Spinal cord (tissue), 10 donors: ENCODE results near the gene OR10K2. TPM values are rescaled to one million over a fixed set of nuclear protein-coding genes. Genes with fewer than 3 reads are reported as not detected.
"Not testable (repeated sequence)": the region's sequence is repeated elsewhere in the genome, so short reads cannot be mapped to it uniquely, and the experiment has no call there.

Experiments used
- DNase-seq, 6 donors: peaks; one replicate each; pipeline versions ENCODE4 v3.0.0 to v3.0.0-alpha.2; 2013 to 2015; ENCODE audit warnings: low spot score in 6 of 6, low read depth in 4 of 6
- H3K27ac ChIP-seq: one replicate; pipeline ENCODE4 v1.5.1; 2013; ENCODE audit warnings: low read depth, low read length, control low read depth
- H3K27me3 ChIP-seq: one replicate; pipeline ENCODE4 v1.6.1; 2013; ENCODE audit warnings: low read length; ENCODE audit not compliant: control insufficient read depth, insufficient read depth
- H3K36me3 ChIP-seq: one replicate; pipeline ENCODE4 v1.6.1; 2013; ENCODE audit warnings: low read length; ENCODE audit not compliant: control insufficient read depth, insufficient read depth
- H3K4me1 ChIP-seq: one replicate; pipeline ENCODE4 v1.6.1; 2013; ENCODE audit warnings: low read length; ENCODE audit not compliant: control insufficient read depth, insufficient read depth
- H3K4me3 ChIP-seq: one replicate; pipeline ENCODE4 v1.5.1; 2013; ENCODE audit warnings: low read depth, low read length, control low read depth
- H3K9me3 ChIP-seq: one replicate; pipeline ENCODE4 v1.6.1; 2013; ENCODE audit warnings: low read length; ENCODE audit not compliant: control insufficient read depth, insufficient read depth
- WGBS: methylation state at CpG from one replicate; pipeline ENCODE4 v1.1.5; 2013; ENCODE audit warnings: missing lambda C conversion rate; ENCODE audit not compliant: insufficient coverage; 5-methylcytosine and 5-hydroxymethylcytosine counted together
- polyA plus RNA-seq, 2 donors: library from polyadenylated mRNA; unstranded; fragments of 120-200 nt; gene quantifications; one replicate each; pipeline ENCODE4 v1.2.1, GENCODE V29; 2013; ENCODE audit not compliant: insufficient read length in 2 of 2
- total RNA-seq, 2 donors: library from RNA; depleted of rRNA in 1 of 2; stranded (reverse); fragments of 120-200 nt in 1 of 2; fragments of >200 nt in 1 of 2; gene quantifications; one replicate each; pipeline versions ENCODE4 v1.2.3 to v1.2.4, GENCODE V29; 2013 to 2014
- donor health status: healthy.

Gene OR10K2
- total and polyA plus RNA-seq, 4 donors: not detected

- Histone ChIP-seq H3K27ac (no peak overlapping the region), H3K9me3 (peaks cover 2% of the 10 kb centered on the region), H3K36me3 (no peaks in the 10 kb centered on the region), H3K4me1 (no peaks in the 10 kb centered on the region), H3K27me3 (no peaks in the 10 kb centered on the region), H3K4me3 (no peak overlapping the region)
- no CpG with 5 or more reads among the region's 1 CpG for WGBS
- no peak for DNase-seq
Observed at GRCh38 chr1:158374860-158375259, 51.2 kb downstream of the OR10K2 start.

GRCh38 chr1:158374101-158374500 lies 51.9 kb downstream of the OR10K2 start:
- not testable (repeated sequence) for H3K4me1 ChIP-seq, H3K9me3 ChIP-seq, DNase-seq, H3K27ac ChIP-seq, H3K27me3 ChIP-seq, H3K36me3 ChIP-seq, H3K4me3 ChIP-seq
- WGBS: 98% methylated on average over 16 of the region's 25 CpGs

DNA sequence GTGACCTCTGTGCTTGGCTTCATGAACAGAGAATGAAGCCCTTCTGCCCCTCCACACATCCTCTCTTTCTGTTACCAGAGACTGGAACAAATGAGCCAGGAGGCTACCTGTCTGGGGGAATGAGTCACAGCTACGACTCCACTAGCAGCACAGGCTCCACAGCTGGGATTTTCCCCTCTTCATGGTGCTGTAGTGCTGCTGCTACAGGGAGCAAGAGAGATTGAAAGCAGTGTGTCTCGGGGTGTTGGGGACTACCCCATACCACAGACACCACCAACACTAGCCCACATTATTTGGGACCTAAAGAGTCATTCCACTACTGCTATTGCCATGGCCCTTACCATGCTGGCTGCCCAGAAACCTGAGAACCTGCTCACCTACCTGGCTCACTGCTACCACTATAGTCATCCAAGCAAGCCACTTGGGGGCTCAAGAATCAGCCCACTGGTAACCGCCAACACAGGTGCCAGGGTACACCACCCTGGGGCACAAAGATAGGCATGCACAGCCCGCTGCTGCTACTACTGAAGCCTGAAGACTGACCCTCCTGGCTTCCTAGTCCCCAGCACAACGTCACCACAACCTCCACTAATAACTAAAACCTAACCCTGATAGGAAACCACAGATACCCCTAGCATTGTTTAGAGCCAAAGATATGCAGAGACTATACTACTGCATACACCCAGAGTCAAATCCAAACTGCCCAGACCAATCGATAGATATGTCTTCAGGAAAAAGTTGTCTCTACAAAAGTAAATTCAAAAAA lies 54.7 kb downstream of the OR10K2 start:
- H3K36me3 ChIP-seq: no peaks in the 10 kb centered on the region
- no peak overlapping the region for H3K27ac ChIP-seq
- H3K4me3 ChIP-seq: no peak overlapping the region
- H3K27me3 ChIP-seq: no peaks in the 10 kb centered on the region
- no peaks in the 10 kb centered on the region for H3K4me1 ChIP-seq
- WGBS: 81% methylated on average over 3 of the region's 6 CpGs
- peaks cover 2% of the 10 kb centered on the region for H3K9me3 ChIP-seq
- no peak for DNase-seq

Other genes starting within 250 kb of the OR10K2 start
- 1 to 10 TPM in 1 of 2 donors, under 1 TPM in 1; 0.99 to 1.6 TPM for gene CD1D, start 245.3 kb downstream of the OR10K2 start, total RNA-seq
- under 1 TPM; 0.90 TPM for gene CD1D, start 245.3 kb downstream of the OR10K2 start, polyA plus RNA-seq
- gene CD1A, start 171.8 kb downstream of the OR10K2 start, total RNA-seq: not detected
- not detected for gene CD1A, start 171.8 kb downstream of the OR10K2 start, polyA plus RNA-seq
- under 1 TPM in 1 of 2 donors, not detected in 1; 0.61 TPM for gene CD1C, start 136.3 kb downstream of the OR10K2 start, total RNA-seq
- under 1 TPM in 1 of 2 donors, not detected in 1; 0.24 TPM for gene CD1C, start 136.3 kb downstream of the OR10K2 start, polyA plus RNA-seq
- not detected for gene CD1B, start 94.7 kb downstream of the OR10K2 start, total RNA-seq
- gene CD1B, start 94.7 kb downstream of the OR10K2 start, polyA plus RNA-seq: not detected
- under 1 TPM; 0.10 to 0.17 TPM for gene CD1E, start 72.3 kb downstream of the OR10K2 start, total RNA-seq
- gene CD1E, start 72.3 kb downstream of the OR10K2 start, polyA plus RNA-seq: not detected
- not detected for gene OR10T2, start 26.8 kb downstream of the OR10K2 start, total RNA-seq
- gene OR10T2, start 26.8 kb downstream of the OR10K2 start, polyA plus RNA-seq: not detected
- gene OR10K1, start 35.6 kb upstream of the OR10K2 start, total RNA-seq: not detected
- not detected for gene OR10K1, start 35.6 kb upstream of the OR10K2 start, polyA plus RNA-seq
- not detected for gene OR10R2, start 46.0 kb upstream of the OR10K2 start, total RNA-seq
- gene OR10R2, start 46.0 kb upstream of the OR10K2 start, polyA plus RNA-seq: not detected
- gene OR6Y1, start 128.2 kb upstream of the OR10K2 start, total RNA-seq: not detected
- gene OR6Y1, start 128.2 kb upstream of the OR10K2 start, polyA plus RNA-seq: not detected
- not detected for gene OR6P1, start 144.3 kb upstream of the OR10K2 start, total RNA-seq
- not detected for gene OR6P1, start 144.3 kb upstream of the OR10K2 start, polyA plus RNA-seq
- gene OR10X1, start 153.7 kb upstream of the OR10K2 start, total RNA-seq: not detected
- gene OR10X1, start 153.7 kb upstream of the OR10K2 start, polyA plus RNA-seq: not detected
- gene OR10Z1, start 179.0 kb upstream of the OR10K2 start, total RNA-seq: not detected
- under 1 TPM; 0.03 to 0.08 TPM for gene OR10Z1, start 179.0 kb upstream of the OR10K2 start, polyA plus RNA-seq